Right cardiac atrium (tissue), 5 donors: ENCODE results near the gene BTG1. TPM values are rescaled to one million over a fixed set of nuclear protein-coding genes. Genes with fewer than 3 reads are reported as not detected.
"Not testable (repeated sequence)": the region's sequence is repeated elsewhere in the genome, so short reads cannot be mapped to it uniquely, and the experiment has no call there.

ENCODE experiments used
- ATAC-seq, 2 donors: fragments of 200-7000 bp; cut with Tn5 transposase; one replicate each; pipeline versions ENCODE4 v1.8.0 to v1.9.1; 2020; ENCODE audit warnings: moderate library complexity in 2 of 2, mild to moderate bottlenecking in 1 of 2
- DNase-seq, 3 donors: peaks; one replicate each; pipeline ENCODE4 v3.0.0-alpha.2; 2020
- H3K27ac ChIP-seq: one replicate; pipeline ENCODE4 v1.5.1; 2013; ENCODE audit warnings: mild to moderate bottlenecking, low read length, control low read depth, moderate library complexity
- H3K27me3 ChIP-seq: one replicate; pipeline ENCODE4 v1.6.1; 2013; ENCODE audit not compliant: control insufficient read depth, insufficient read depth
- H3K4me1 ChIP-seq: one replicate; pipeline ENCODE4 v1.6.1; 2013; ENCODE audit warnings: low read length; ENCODE audit not compliant: control insufficient read depth, insufficient read depth
- H3K4me3 ChIP-seq: one replicate; pipeline ENCODE4 v1.5.1; 2013; ENCODE audit warnings: low read length, control low read depth
- H3K9me3 ChIP-seq: one replicate; pipeline ENCODE4 v1.6.1; 2013; ENCODE audit warnings: low read length; ENCODE audit not compliant: control insufficient read depth
- whole genome bisulfite sequencing: extraction: QIAGEN DNeasy Blood & Tissue Kit; methylation state at CpG from one replicate; pipeline ENCODE4 v1.1.7; 2013; 5-methylcytosine and 5-hydroxymethylcytosine counted together
- intact Hi-C, 4 donors: fragments of 100-400 bp; cut with DNase I; formaldehyde crosslinking; loops; one replicate each; pipeline versions ENCODE4 v1.11.0 to v1.14.0; 2022 to 2023
- polyA plus RNA-seq: library from polyadenylated mRNA; stranded (reverse); fragments of 200-250 nt; gene quantifications from one replicate; pipeline ENCODE4 v1.2.3, GENCODE V29; 2013
- total RNA-seq, 4 donors: library from RNA; stranded (reverse); fragmentation: NEBNext Ultra II Directional; extraction: Animal tissue kit (Norgen Biotek cat#: 25700); gene quantifications; one replicate each; pipeline ENCODE4 v1.2.1, GENCODE V29; 2021
- donor health status: healthy with polysubstance abuse.
- donor health status: DM: no; HTN: yes; CAD: no.
- donor health status: DM: no; HTN: no; CAD: no.
- donor health status: DM: no; HTN: yes; CAD: no; lungs with severe emphysema.
- donor health status: DM: yes; HTN: yes; CAD: no.

The BTG1 gene
- total and polyA plus RNA-seq, 5 donors, result 59.5 to 147 (median 125) TPM

GRCh38 chr12:92098594-92099380, 46.9 kb downstream of the BTG1 start:
- no peaks in the 10 kb centered on the region for H3K27me3 ChIP-seq
- whole genome bisulfite sequencing, result 75% methylated on average over 1 of the region's 1 CpG
- ATAC-seq (no peak), DNase-seq (no peak)
- H3K4me1 ChIP-seq, result no peaks in the 10 kb centered on the region
- no peaks in the 10 kb centered on the region for H3K9me3 ChIP-seq
- H3K4me3 ChIP-seq, result no peak overlapping the region
- H3K27ac ChIP-seq, result no peak overlapping the region
- intact Hi-C loops, result no loop called here

DNA sequence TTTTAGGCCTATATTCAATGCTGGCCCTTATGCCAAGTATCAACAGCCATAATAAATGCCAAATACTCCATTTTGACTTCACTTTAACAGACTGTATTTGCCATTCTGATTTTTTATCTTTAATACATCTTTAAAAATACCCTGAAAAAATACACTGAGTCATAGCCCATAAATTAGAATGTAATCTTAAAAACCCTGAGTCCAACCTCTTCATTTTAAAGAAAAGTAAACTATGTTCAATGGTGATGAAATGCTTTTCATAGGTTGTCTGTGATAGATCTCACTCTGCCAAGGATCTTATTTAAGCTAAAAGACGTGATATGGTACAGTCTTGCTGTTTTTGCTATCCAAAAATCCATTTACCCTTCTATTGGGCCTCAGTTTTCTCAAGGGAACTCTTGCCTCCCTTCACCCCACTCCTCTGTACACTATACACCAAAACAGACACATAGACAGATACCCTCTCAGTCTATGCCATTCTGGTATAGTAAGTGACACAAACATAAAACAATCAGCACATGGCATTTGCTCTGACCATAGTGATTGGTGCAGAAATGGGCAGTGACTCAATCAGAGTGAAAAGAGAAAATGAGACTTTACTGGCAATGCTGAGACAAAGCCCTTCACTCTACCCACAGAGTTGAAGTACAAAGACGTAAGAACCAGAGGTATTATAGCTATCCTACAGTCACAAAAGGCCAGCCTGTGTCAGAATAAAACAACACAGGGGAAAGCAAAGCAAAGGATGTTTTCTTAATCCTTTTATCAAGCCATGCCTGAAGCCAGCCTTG, 49.1 kb downstream of the BTG1 start:
- Histone ChIP-seq H3K4me1 (peaks cover 3% of the 10 kb centered on the region), H3K4me3 (no peak overlapping the region), H3K9me3 (no peaks in the 10 kb centered on the region), H3K27ac (no peak overlapping the region), H3K27me3 (no peaks in the 10 kb centered on the region)
- WGBS, result 89% methylated on average over 2 of the region's 2 CpGs
- no peak for DNase-seq
- no peak for ATAC-seq
- intact Hi-C loops, result no loop called here

DNA sequence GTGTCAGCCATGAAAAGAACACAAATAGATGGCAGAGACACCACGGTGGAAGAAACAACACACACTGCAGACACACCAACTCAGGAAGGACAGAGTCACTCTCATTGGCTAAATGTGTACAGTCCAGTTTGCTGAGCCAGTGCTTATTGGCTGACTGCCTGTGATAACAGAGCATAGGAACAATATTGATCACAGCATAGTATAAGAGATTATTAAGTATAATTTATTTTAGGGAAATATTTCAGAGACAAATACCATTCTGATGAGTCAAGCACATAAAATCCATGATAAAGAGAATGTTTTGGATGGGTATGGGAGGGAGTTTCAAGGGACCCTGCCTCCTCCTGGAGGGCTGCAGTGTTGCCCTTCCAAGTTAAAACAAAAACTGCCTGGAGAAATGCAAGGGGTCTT, 50.9 kb downstream of the BTG1 start:
- DNase-seq, result no peak
- 40% methylated on average over 1 of the region's 1 CpG for WGBS
- no peaks in the 10 kb centered on the region for H3K9me3 ChIP-seq
- H3K27ac ChIP-seq, result no peak overlapping the region
- H3K27me3 ChIP-seq, result no peaks in the 10 kb centered on the region
- H3K4me1 ChIP-seq, result peaks cover 3% of the 10 kb centered on the region
- no peak overlapping the region for H3K4me3 ChIP-seq
- ATAC-seq, result no peak
- intact Hi-C loops, result no loop called here

DNA sequence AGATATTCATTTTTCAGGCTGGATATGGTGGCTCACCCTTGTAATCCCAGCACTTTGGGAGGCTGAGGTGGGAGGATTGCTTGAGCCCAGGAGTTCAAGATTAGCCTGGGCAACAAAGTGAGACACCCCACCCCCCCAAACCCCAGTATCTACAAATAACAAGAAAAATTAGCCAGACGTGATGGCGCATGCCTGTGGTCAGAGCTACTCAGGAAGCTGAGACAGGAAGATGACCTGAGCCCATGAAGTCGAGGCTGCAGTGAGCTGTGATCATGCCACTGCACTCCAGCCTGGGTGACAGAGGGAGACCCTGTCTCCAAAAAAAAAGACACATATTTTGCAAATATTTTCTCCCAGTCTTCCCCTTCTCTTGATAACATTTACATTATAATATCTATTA, 51.3 kb downstream of the BTG1 start:
- H3K27me3 ChIP-seq, DNase-seq, H3K4me3 ChIP-seq, H3K4me1 ChIP-seq, H3K9me3 ChIP-seq, ATAC-seq, intact Hi-C loops, H3K27ac ChIP-seq: not testable (repeated sequence)
- 67% methylated on average over 3 of the region's 3 CpGs for WGBS
